Pancreas (tissue), 10 donors: ENCODE data around the gene MAP1A. TPM values are rescaled to one million over a fixed set of nuclear protein-coding genes. Genes with fewer than 3 reads are reported as not detected.

ENCODE experiments used
- ATAC-seq, 4 donors: fragments of 200-7000 bp; cut with Tn5 transposase; one replicate each; pipeline versions ENCODE4 v1.8.0 to v1.9.1; 2020; ENCODE audit warnings: mild to moderate bottlenecking in 4 of 4, moderate library complexity in 4 of 4
- DNase-seq, 6 donors: peaks; one replicate each; pipeline ENCODE4 v3.0.0-alpha.2; 2020
- FAIRE-seq: peaks from 2 replicates; lab custom pipeline; 2012; peaks lifted over from hg19 to GRCh38; lab: Jason Lieb, UNC
- H3K27ac ChIP-seq, 4 donors: fragments of 200-600 bp; sonication (generic); 1 replicate in 3 of 4; 2 replicates in 1 of 4; pipeline versions ENCODE4 v1.5.0 to v1.8.0; 2020
- H3K27me3 ChIP-seq, 4 donors: fragments of 200-600 bp; one replicate each; pipeline ENCODE4 v1.8.0; 2021
- H3K36me3 ChIP-seq, 3 donors: fragments of 200-600 bp; sonication (generic) in 1 of 3; one replicate each; pipeline versions ENCODE4 v1.5.0 to v1.8.0; 2020 to 2021
- H3K4me1 ChIP-seq, 3 donors: fragments of 200-600 bp; one replicate each; pipeline ENCODE4 v1.8.0; 2021
- H3K4me3 ChIP-seq, 4 donors: fragments of 200-600 bp; sonication (generic) in 2 of 4; one replicate each; pipeline versions ENCODE4 v1.5.0 to v1.8.0; 2020 to 2021
- H3K9me3 ChIP-seq, 4 donors: fragments of 200-600 bp; one replicate each; pipeline ENCODE4 v1.8.0; 2021
- CTCF ChIP-seq, 4 donors: fragments of 200-600 bp; sonication (generic) in 3 of 4; IDR thresholded peaks; one replicate each; pipeline versions ENCODE4 v1.5.0 to v1.8.0; 2021; ENCODE audit warnings: antibody characterized with exemption in 4 of 4
- WGBS, 2 donors: extraction: QIAGEN DNeasy Blood & Tissue Kit; methylation state at CpG; one replicate each; pipeline ENCODE4 v1.1.7; 2013; 5-methylcytosine and 5-hydroxymethylcytosine counted together
- intact Hi-C, 3 donors: fragments of 100-400 bp; cut with DNase I; formaldehyde crosslinking; loops; one replicate each; pipeline versions ENCODE4 v1.11.1 to v1.14.2; 2022
- polyA plus RNA-seq, 2 donors: library from polyadenylated mRNA; stranded (reverse); fragments of 200-250 nt; gene quantifications; one replicate each; pipeline ENCODE4 v1.2.3, GENCODE V29; 2013
- total RNA-seq, 6 donors: library from RNA; stranded (reverse); fragmentation: NEBNext Ultra II Directional in 4 of 6; extraction: Animal tissue kit (Norgen Biotek cat#: 25700) in 4 of 6; gene quantifications; one replicate each; pipeline versions ENCODE4 v1.2.1 to v1.2.4, GENCODE V29; 2021 to 2023
- donor health status: healthy with polysubstance abuse.
- donor health status: DM: no; HTN: no; CAD: no; lungs with moderate emphysema.
- donor health status: DM: no; HTN: no; CAD: no.
- donor health status: control.
- donor health status: control.
- donor health status: Bipolar disorder and iron deficiency.
- donor health status: DM: yes; HTN: yes; CAD: no.
- donor health status: DM: no; HTN: no; CAD: no.
- donor health status: DM: no; HTN: no; CAD: no.
- donor health status: DM: yes; HTN: yes; CAD: no.

MAP1A gene
- total and polyA plus RNA-seq, 8 donors = 0.59 to 4.1 (median 1.5) TPM

- Histone ChIP-seq H3K9me3 (no peaks in the 10 kb centered on the region), H3K4me3 (peak overlapping the region in 2 of 4 donors; percentile 62 to 67), H3K36me3 (no peaks in the 10 kb centered on the region), H3K27ac (peak overlapping the region in 2 of 4 donors; percentile 2 to 60), H3K4me1 (peaks cover 0 to 6% (median 0%) of the 10 kb centered on the region in 3 donors), H3K27me3 (no peaks in the 10 kb centered on the region)
- no peak for TF ChIP-seq CTCF (IDR thresholded peaks at IDR 0.05)
- DNase-seq (no peak), FAIRE-seq (no peak), ATAC-seq (no peak)
- intact Hi-C loops = no loop called here
- WGBS, 2 donors = 60 to 67% methylated on average over 8 of the region's 8 CpGs
Measured at GRCh38 chr15:43509660-43510199, 7.7 kb upstream of the MAP1A start.

- no peak for TF ChIP-seq CTCF (IDR thresholded peaks at IDR 0.05)
- 0% methylated on average over 36 to 41 of the region's 41 CpGs for WGBS, 2 donors
- peak overlapping the region in 3 of 4 donors; percentile 46 to 60 (median 60) for H3K27ac ChIP-seq
- H3K27me3 ChIP-seq = peaks cover 0 to 3% (median 0%) of the 10 kb centered on the region in 4 donors
- peaks cover 0 to 6% (median 0%) of the 10 kb centered on the region in 3 donors for H3K4me1 ChIP-seq
- H3K4me3 ChIP-seq = peak overlapping the region; percentile 48 to 71 (median 64)
- DNase-seq (peak; percentile 96 to 100 (median 99)), ATAC-seq (peak; percentile 98 to 99 (median 99)), FAIRE-seq (peak; percentile 9)
- H3K36me3 ChIP-seq = no peaks in the 10 kb centered on the region
- no peaks in the 10 kb centered on the region for H3K9me3 ChIP-seq
- intact Hi-C loops = no loop called here
Measured at GRCh38 chr15:43510200-43511011, 7.0 kb upstream of the MAP1A start.

DNA sequence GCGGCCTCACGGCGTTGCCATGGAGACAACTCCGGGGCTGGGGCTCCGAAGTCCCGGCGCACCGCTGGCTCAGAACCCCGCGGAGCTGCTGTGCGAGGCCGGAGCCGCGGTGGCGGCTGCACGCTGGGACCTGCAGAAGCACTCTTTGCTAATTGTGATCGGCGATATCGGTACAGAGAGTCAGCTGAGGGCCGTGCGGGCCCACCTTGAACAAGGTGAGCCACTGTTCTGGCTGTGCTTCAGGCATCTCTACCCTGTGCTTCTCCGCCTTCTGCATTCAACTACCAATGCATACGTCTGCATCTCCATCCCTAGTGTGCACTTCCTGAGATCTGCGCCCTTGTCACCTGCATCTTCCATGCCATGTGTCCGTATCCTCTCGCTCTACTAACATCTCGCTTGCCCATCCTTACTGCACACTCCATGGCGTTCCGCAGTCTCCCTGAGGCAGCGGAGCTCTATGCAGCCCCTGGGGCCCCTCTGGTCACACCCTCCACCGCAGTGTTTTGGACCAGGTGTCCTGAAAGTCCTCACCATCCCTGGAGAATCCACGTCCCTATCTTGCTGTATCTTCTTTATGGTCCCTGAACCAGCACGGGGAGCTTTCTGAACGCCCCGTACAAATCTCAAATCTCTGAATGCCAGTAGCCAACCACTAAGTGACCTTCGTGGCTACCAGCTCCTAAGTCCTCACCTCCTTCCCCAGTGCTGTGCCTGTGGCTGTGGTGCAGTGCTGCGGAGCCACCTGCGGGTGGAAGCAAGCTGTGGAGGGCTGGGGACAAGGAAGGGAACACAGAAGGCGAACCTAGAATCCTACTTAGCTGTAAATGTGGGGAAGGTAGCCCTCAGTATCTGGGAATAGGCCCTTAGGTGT, 6.2 kb upstream of the MAP1A start:
- no peak overlapping the region for H3K27ac ChIP-seq
- H3K27me3 ChIP-seq = peaks cover 0 to 3% (median 0%) of the 10 kb centered on the region in 4 donors
- no peaks in the 10 kb centered on the region for H3K9me3 ChIP-seq
- TF ChIP-seq CTCF (IDR thresholded peaks at IDR 0.05) = no peak
- intact Hi-C loops = no loop called here
- H3K4me3 ChIP-seq = peak overlapping the region; percentile 48 to 71 (median 64)
- WGBS, 2 donors = 6% methylated on average over 39 of the region's 39 CpGs
- H3K4me1 ChIP-seq = peaks cover 0 to 6% (median 0%) of the 10 kb centered on the region in 3 donors
- FAIRE-seq = no peak
- no peaks in the 10 kb centered on the region for H3K36me3 ChIP-seq
- peak in 1 of 6 donors; percentile 27 for DNase-seq
- peak in 2 of 4 donors; percentile 23 to 32 for ATAC-seq

- 61 to 72% methylated on average over 1 of the region's 1 CpG for whole genome bisulfite sequencing, 2 donors
- Histone ChIP-seq H3K4me3 (no peak overlapping the region), H3K4me1 (peaks cover 0 to 6% (median 0%) of the 10 kb centered on the region in 3 donors), H3K36me3 (no peaks in the 10 kb centered on the region), H3K9me3 (no peaks in the 10 kb centered on the region), H3K27me3 (peaks cover 0 to 3% (median 0%) of the 10 kb centered on the region in 4 donors), H3K27ac (no peak overlapping the region)
- no peak for TF ChIP-seq CTCF (IDR thresholded peaks at IDR 0.05)
- ATAC-seq = no peak
- DNase-seq = no peak
- intact Hi-C loops = no loop called here
- FAIRE-seq = no peak
Measured at GRCh38 chr15:43513550-43513949, 3.9 kb upstream of the MAP1A start.
